Measurements from ENCODE around the gene TRIM40. TPM values are rescaled to one million over a fixed set of nuclear protein-coding genes. Genes with fewer than 3 reads are reported as not detected.

Gene TRIM40
- total and polyA plus RNA-seq, 2 of the 13 experiments (the other 11 are each of a cell fraction or from before 2014, with no cell fraction given), result 0.58 TPM; not detected in 1

- peak; percentile 65 for TF ChIP-seq PATZ1 (CRISPR knock-in tag; IDR thresholded peaks at IDR 0.05)
- no peak for TF ChIP-seq DMTF1 (CRISPR knock-in tag; IDR thresholded peaks at IDR 0.05)
- no peak for TF ChIP-seq ZNF761 (CRISPR knock-in tag; conservative IDR thresholded peaks at IDR 0.05)
- TF ChIP-seq ZNF644 (CRISPR knock-in tag; IDR thresholded peaks at IDR 0.05; ENCODE audit: low read depth), result no peak
- TF ChIP-seq ATF5 (CRISPR knock-in tag; IDR thresholded peaks at IDR 0.05; ENCODE audit: low read depth), result no peak
- TF ChIP-seq SPEN (CRISPR knock-in tag; IDR thresholded peaks at IDR 0.05; ENCODE audit: low read depth), result peak; percentile 57; the same call in 1 of the 2 replicates
- no peak for TF ChIP-seq ZNF383 (CRISPR knock-in tag; IDR thresholded peaks at IDR 0.05; ENCODE audit: borderline replicate concordance)
- TF ChIP-seq JUNB (CRISPR knock-in tag; IDR thresholded peaks at IDR 0.05; ENCODE audit: borderline replicate concordance), result no peak
- no peak for TF ChIP-seq CCDC6 (CRISPR knock-in tag; IDR thresholded peaks at IDR 0.05)
- TF ChIP-seq PBX3 (CRISPR knock-in tag; IDR thresholded peaks at IDR 0.05; ENCODE audit: borderline replicate concordance), result no peak
- no peak for TF ChIP-seq MAFK (conservative IDR thresholded peaks at IDR 0.05 in 1 of 2, IDR thresholded peaks at IDR 0.05 in 1 of 2; ENCODE audit: low read length in 2 of 2)
- peak; percentile 34; the same call in 1 of the 2 replicates for TF ChIP-seq TBX2 (CRISPR knock-in tag; IDR thresholded peaks at IDR 0.05; ENCODE audit: borderline replicate concordance)
- TF ChIP-seq ZNF33A (CRISPR knock-in tag; IDR thresholded peaks at IDR 0.05; ENCODE audit: borderline replicate concordance), result no peak
- no peak for TF ChIP-seq IRF9 (CRISPR knock-in tag; IDR thresholded peaks at IDR 0.05; ENCODE audit: borderline replicate concordance)
- TF ChIP-seq MIER2 (CRISPR knock-in tag; IDR thresholded peaks at IDR 0.05), result no peak
- peak; percentile 29; the same call in 1 of the 2 replicates for TF ChIP-seq ZBTB33 (CRISPR knock-in tag; IDR thresholded peaks at IDR 0.05)
Observed at GRCh38 chr6:30102970-30103871, 32.7 kb upstream of the TRIM40 start (continued).

Measured in HepG2 (cell line).